ENCODE results near the gene DOK6.

The DOK6 gene

GRCh38 chr18:69558052-69558451 is 157.4 kb downstream of the DOK6 start:
- Histone ChIP-seq H3K4me1 (ENCODE audit: control extremely low read depth in 1 of 4, control insufficient read depth in 4 of 4, insufficient read depth in 4 of 4, low read length in 3 of 4) (no peaks in the 10 kb centered on the region), H3K4me3 (ENCODE audit: control insufficient read depth in 1 of 7, extremely low read depth in 1 of 7, insufficient read depth in 4 of 7, low read depth in 2 of 7, low read length in 6 of 7) (no peak overlapping the region), H3K36me3 (ENCODE audit: control insufficient read depth in 4 of 4, insufficient read depth in 4 of 4, low read length in 3 of 4) (no peaks in the 10 kb centered on the region), H3K27me3 (replicated peaks in 2 of 5; ENCODE audit: control insufficient read depth in 4 of 5, insufficient read depth in 5 of 5, low read length in 4 of 5) (no peaks in the 10 kb centered on the region), H3K27ac (ENCODE audit: insufficient read depth in 1 of 2, low read depth in 1 of 2, low read length in 2 of 2, poor library complexity in 1 of 2, severe bottlenecking in 2 of 2) (no peak overlapping the region), H3K9me3 (ENCODE audit: control extremely low read depth in 1 of 5, control insufficient read depth in 4 of 5, insufficient read depth in 2 of 5, low read depth in 1 of 5, low read length in 4 of 5) (peaks cover 0 to 5% (median 0%) of the 10 kb centered on the region in 5 experiments)
- POLR2A ChIA-PET, result no interaction called here
- 83% methylated on average over 1 of the region's 2 CpGs for WGBS (ENCODE audit: insufficient coverage)
- CTCF ChIA-PET, result no interaction called here
- no peak for DNase-seq

DNA sequence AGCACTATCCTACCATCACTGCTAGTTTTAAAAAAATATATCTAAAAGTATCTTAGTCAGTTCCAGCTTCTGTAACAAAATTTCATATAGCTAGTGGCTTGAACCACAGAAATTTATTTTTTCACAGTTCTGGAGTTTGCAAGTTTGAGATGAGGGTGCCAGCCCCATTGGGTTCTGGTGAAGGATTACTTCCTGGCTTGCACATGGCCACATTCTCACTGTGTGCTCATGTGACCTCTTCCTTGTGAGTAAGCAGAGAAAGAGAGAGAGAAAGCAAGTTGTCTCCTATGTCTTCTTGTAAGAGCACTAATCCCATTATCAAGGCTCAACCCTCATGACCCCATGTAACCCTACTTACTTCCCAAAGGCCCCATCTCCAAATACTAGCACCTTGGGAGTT is 158.9 kb downstream of the DOK6 start:
- Histone ChIP-seq H3K4me3 (ENCODE audit: control insufficient read depth in 1 of 7, extremely low read depth in 1 of 7, insufficient read depth in 4 of 7, low read depth in 2 of 7, low read length in 6 of 7) (no peak overlapping the region), H3K9me3 (ENCODE audit: control extremely low read depth in 1 of 5, control insufficient read depth in 4 of 5, insufficient read depth in 2 of 5, low read depth in 1 of 5, low read length in 4 of 5) (peaks cover 0 to 2% (median 0%) of the 10 kb centered on the region in 5 experiments), H3K4me1 (ENCODE audit: control extremely low read depth in 1 of 4, control insufficient read depth in 4 of 4, insufficient read depth in 4 of 4, low read length in 3 of 4) (no peaks in the 10 kb centered on the region), H3K27ac (ENCODE audit: insufficient read depth in 1 of 2, low read depth in 1 of 2, low read length in 2 of 2, poor library complexity in 1 of 2, severe bottlenecking in 2 of 2) (no peak overlapping the region), H3K27me3 (replicated peaks in 2 of 5; ENCODE audit: control insufficient read depth in 4 of 5, insufficient read depth in 5 of 5, low read length in 4 of 5) (no peaks in the 10 kb centered on the region), H3K36me3 (ENCODE audit: control insufficient read depth in 4 of 4, insufficient read depth in 4 of 4, low read length in 3 of 4) (no peaks in the 10 kb centered on the region)
- no peak for DNase-seq
- CTCF ChIA-PET, result no interaction called here
- POLR2A ChIA-PET, result no interaction called here

DNA sequence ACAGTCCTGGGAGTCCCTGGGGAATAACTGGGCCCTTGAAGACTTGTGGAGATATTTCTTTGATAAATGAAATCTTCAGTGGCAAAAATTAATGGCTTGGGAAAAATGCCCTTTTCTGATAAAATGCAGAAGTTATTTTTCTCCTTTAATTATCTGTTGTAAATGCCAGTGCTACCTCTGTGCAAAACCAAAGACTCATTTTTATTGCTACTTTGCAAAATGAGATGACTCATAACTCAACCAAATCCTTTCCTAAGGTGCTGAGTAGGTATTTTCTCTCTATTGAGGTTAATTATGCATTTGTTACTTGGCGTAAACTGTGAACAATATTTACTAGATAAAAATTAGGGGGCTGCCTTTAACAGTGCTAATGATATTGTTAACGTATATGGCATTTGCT is 163.9 kb downstream of the DOK6 start:
- WGBS (ENCODE audit: insufficient coverage), result 100% methylated on average over 1 of the region's 2 CpGs
- POLR2A ChIA-PET, result no interaction called here

DNA sequence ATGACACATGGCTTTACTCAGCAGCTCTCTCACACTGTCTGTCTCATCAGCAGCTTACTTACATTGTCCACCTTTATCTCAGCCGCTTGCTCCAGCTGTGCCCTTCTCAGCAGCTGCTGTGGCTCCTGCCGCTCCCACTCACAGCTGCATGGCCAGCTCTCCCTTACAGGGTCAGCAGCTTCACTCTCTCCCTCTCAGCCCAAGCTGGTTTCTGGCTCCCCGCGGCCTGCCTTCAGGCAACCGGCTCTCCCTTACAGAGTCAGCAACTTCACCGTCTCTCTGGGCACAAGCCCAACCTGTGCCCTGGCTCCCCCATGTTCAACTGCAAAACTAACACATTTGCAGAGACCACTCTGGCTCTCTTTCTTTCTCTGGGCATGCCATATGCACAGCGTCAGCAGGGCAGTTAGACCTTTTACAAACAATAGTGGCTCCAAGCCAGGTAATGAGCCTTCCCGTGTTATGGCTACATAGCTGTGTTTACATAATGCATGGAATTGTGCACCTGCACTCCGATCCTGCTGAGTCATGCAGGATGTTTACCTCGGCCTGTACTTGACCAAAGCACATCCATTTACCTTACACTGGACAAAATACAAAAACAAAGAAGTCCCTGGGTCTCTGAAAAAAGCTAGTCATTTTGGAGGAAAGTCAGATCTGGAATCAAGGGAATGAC is 167.3 kb downstream of the DOK6 start:
- CTCF ChIA-PET, result no interaction called here

More for the DNA sequence above, 163.9 kb downstream of the DOK6 start:
- Histone ChIP-seq H3K9me3 (ENCODE audit: control extremely low read depth in 1 of 5, control insufficient read depth in 4 of 5, insufficient read depth in 2 of 5, low read depth in 1 of 5, low read length in 4 of 5) (peaks cover 0 to 10% (median 5%) of the 10 kb centered on the region in 5 experiments), H3K27ac (ENCODE audit: insufficient read depth in 1 of 2, low read depth in 1 of 2, low read length in 2 of 2, poor library complexity in 1 of 2, severe bottlenecking in 2 of 2) (no peak overlapping the region), H3K4me3 (ENCODE audit: control insufficient read depth in 1 of 7, extremely low read depth in 1 of 7, insufficient read depth in 4 of 7, low read depth in 2 of 7, low read length in 6 of 7) (no peak overlapping the region), H3K27me3 (replicated peaks in 2 of 5; ENCODE audit: control insufficient read depth in 4 of 5, insufficient read depth in 5 of 5, low read length in 4 of 5) (no peaks in the 10 kb centered on the region), H3K4me1 (ENCODE audit: control extremely low read depth in 1 of 4, control insufficient read depth in 4 of 4, insufficient read depth in 4 of 4, low read length in 3 of 4) (no peaks in the 10 kb centered on the region), H3K36me3 (ENCODE audit: control insufficient read depth in 4 of 4, insufficient read depth in 4 of 4, low read length in 3 of 4) (peaks cover 0 to 2% (median 0%) of the 10 kb centered on the region in 4 experiments)
- CTCF ChIA-PET, result no interaction called here
- DNase-seq, result no peak

GRCh38 chr18:69569133-69569532 is 168.4 kb downstream of the DOK6 start:
- H3K4me1 ChIP-seq (ENCODE audit: control extremely low read depth in 1 of 4, control insufficient read depth in 4 of 4, insufficient read depth in 4 of 4, low read length in 3 of 4), result no peaks in the 10 kb centered on the region
- ChIA-PET CTCF (interaction anchor here (0.7 kb wide), 1 partner anchor 14 kb away, joined by 3 read pairs; no protein-coding TSS in a partner anchor), POLR2A (no interaction called here)
- H3K36me3 ChIP-seq (ENCODE audit: control insufficient read depth in 4 of 4, insufficient read depth in 4 of 4, low read length in 3 of 4), result peaks cover 0 to 2% (median 0%) of the 10 kb centered on the region in 4 experiments
- H3K9me3 ChIP-seq (ENCODE audit: control extremely low read depth in 1 of 5, control insufficient read depth in 4 of 5, insufficient read depth in 2 of 5, low read depth in 1 of 5, low read length in 4 of 5), result peaks cover 0 to 10% (median 5%) of the 10 kb centered on the region in 5 experiments
- 100% methylated on average over 1 of the region's 2 CpGs for WGBS (ENCODE audit: insufficient coverage)
- no peak overlapping the region for H3K4me3 ChIP-seq (ENCODE audit: control insufficient read depth in 1 of 7, extremely low read depth in 1 of 7, insufficient read depth in 4 of 7, low read depth in 2 of 7, low read length in 6 of 7)
- H3K27ac ChIP-seq (ENCODE audit: insufficient read depth in 1 of 2, low read depth in 1 of 2, low read length in 2 of 2, poor library complexity in 1 of 2, severe bottlenecking in 2 of 2), result no peak overlapping the region
- no peak for DNase-seq
- H3K27me3 ChIP-seq (replicated peaks in 2 of 5; ENCODE audit: control insufficient read depth in 4 of 5, insufficient read depth in 5 of 5, low read length in 4 of 5), result no peaks in the 10 kb centered on the region

More for the DNA sequence above, 167.3 kb downstream of the DOK6 start:
- no peaks in the 10 kb centered on the region for H3K4me1 ChIP-seq (ENCODE audit: control extremely low read depth in 1 of 4, control insufficient read depth in 4 of 4, insufficient read depth in 4 of 4, low read length in 3 of 4)
- DNase-seq, result peak in 2 of 3 donors; percentile 6 to 9
- H3K4me3 ChIP-seq (ENCODE audit: control insufficient read depth in 1 of 7, extremely low read depth in 1 of 7, insufficient read depth in 4 of 7, low read depth in 2 of 7, low read length in 6 of 7), result no peak overlapping the region
- POLR2A ChIA-PET, result no interaction called here
- H3K36me3 ChIP-seq (ENCODE audit: control insufficient read depth in 4 of 4, insufficient read depth in 4 of 4, low read length in 3 of 4), result peaks cover 0 to 2% (median 0%) of the 10 kb centered on the region in 4 experiments
- peaks cover 0 to 10% (median 5%) of the 10 kb centered on the region in 5 experiments for H3K9me3 ChIP-seq (ENCODE audit: control extremely low read depth in 1 of 5, control insufficient read depth in 4 of 5, insufficient read depth in 2 of 5, low read depth in 1 of 5, low read length in 4 of 5)
- H3K27me3 ChIP-seq (replicated peaks in 2 of 5; ENCODE audit: control insufficient read depth in 4 of 5, insufficient read depth in 5 of 5, low read length in 4 of 5), result no peaks in the 10 kb centered on the region
- no peak overlapping the region for H3K27ac ChIP-seq (ENCODE audit: insufficient read depth in 1 of 2, low read depth in 1 of 2, low read length in 2 of 2, poor library complexity in 1 of 2, severe bottlenecking in 2 of 2)
- WGBS (ENCODE audit: insufficient coverage), result 87% methylated on average over 9 of the region's 10 CpGs

GRCh38 chr18:69574401-69574800 is 173.7 kb downstream of the DOK6 start:
- H3K27ac ChIP-seq (ENCODE audit: insufficient read depth in 1 of 2, low read depth in 1 of 2, low read length in 2 of 2, poor library complexity in 1 of 2, severe bottlenecking in 2 of 2), result no peak overlapping the region
- H3K27me3 ChIP-seq (replicated peaks in 2 of 5; ENCODE audit: control insufficient read depth in 4 of 5, insufficient read depth in 5 of 5, low read length in 4 of 5), result no peaks in the 10 kb centered on the region
- ChIA-PET POLR2A (no interaction called here), CTCF (no interaction called here)
- peaks cover 0 to 2% (median 0%) of the 10 kb centered on the region in 5 experiments for H3K9me3 ChIP-seq (ENCODE audit: control extremely low read depth in 1 of 5, control insufficient read depth in 4 of 5, insufficient read depth in 2 of 5, low read depth in 1 of 5, low read length in 4 of 5)
- WGBS (ENCODE audit: insufficient coverage), result 86% methylated on average over 1 of the region's 2 CpGs
- H3K4me1 ChIP-seq (ENCODE audit: control extremely low read depth in 1 of 4, control insufficient read depth in 4 of 4, insufficient read depth in 4 of 4, low read length in 3 of 4), result no peaks in the 10 kb centered on the region
- no peak overlapping the region for H3K4me3 ChIP-seq (ENCODE audit: control insufficient read depth in 1 of 7, extremely low read depth in 1 of 7, insufficient read depth in 4 of 7, low read depth in 2 of 7, low read length in 6 of 7)
- no peaks in the 10 kb centered on the region for H3K36me3 ChIP-seq (ENCODE audit: control insufficient read depth in 4 of 4, insufficient read depth in 4 of 4, low read length in 3 of 4)
- no peak for DNase-seq

GRCh38 chr18:69580107-69580506 is 179.4 kb downstream of the DOK6 start:
- no peak for DNase-seq
- ChIA-PET POLR2A (no interaction called here), CTCF (no interaction called here)
- no peak overlapping the region for H3K27ac ChIP-seq (ENCODE audit: insufficient read depth in 1 of 2, low read depth in 1 of 2, low read length in 2 of 2, poor library complexity in 1 of 2, severe bottlenecking in 2 of 2)
- no peaks in the 10 kb centered on the region for H3K27me3 ChIP-seq (replicated peaks in 2 of 5; ENCODE audit: control insufficient read depth in 4 of 5, insufficient read depth in 5 of 5, low read length in 4 of 5)
- WGBS (ENCODE audit: insufficient coverage), result 8% methylated on average over 3 of the region's 3 CpGs
- H3K36me3 ChIP-seq (ENCODE audit: control insufficient read depth in 4 of 4, insufficient read depth in 4 of 4, low read length in 3 of 4), result no peaks in the 10 kb centered on the region
- peak overlapping the region in 1 of 7 experiments; percentile 53 for H3K4me3 ChIP-seq (ENCODE audit: control insufficient read depth in 1 of 7, extremely low read depth in 1 of 7, insufficient read depth in 4 of 7, low read depth in 2 of 7, low read length in 6 of 7)
- no peaks in the 10 kb centered on the region for H3K9me3 ChIP-seq (ENCODE audit: control extremely low read depth in 1 of 5, control insufficient read depth in 4 of 5, insufficient read depth in 2 of 5, low read depth in 1 of 5, low read length in 4 of 5)
- no peaks in the 10 kb centered on the region for H3K4me1 ChIP-seq (ENCODE audit: control extremely low read depth in 1 of 4, control insufficient read depth in 4 of 4, insufficient read depth in 4 of 4, low read length in 3 of 4)

All from common myeloid progenitor, CD34-positive (primary cell).